HG02588 (cell line): ENCODE data around the gene SNX17.

Experiments
- ATAC-seq: cut with Tn5 transposase; IDR thresholded peaks from one replicate; pipeline ENCODE4 v1.9.1; 2021; ENCODE audit warnings: mild to moderate bottlenecking, moderate library complexity; ENCODE audit not compliant: unreplicated experiment

The SNX17 gene

DNA sequence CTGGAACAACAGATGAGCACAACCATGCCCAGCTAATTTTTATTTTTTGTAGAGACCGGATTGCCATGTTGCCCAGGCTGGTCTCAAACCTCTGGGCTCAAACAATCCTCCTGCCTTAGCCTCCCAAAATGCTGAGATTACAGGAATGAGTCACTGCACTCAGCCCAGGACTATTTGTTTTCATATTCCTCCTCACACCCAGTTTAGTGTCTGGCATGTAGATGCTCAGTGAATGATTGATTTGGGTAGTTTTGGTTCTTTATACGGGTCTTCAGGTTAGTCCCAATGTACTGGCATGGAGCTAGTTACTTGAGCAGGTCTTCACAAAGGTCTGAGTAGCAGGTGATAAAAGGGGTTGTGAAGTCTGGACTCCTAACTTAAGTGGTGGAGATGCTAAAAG, 6.5 kb upstream of the SNX17 start:
- ATAC-seq, result no peak

DNA sequence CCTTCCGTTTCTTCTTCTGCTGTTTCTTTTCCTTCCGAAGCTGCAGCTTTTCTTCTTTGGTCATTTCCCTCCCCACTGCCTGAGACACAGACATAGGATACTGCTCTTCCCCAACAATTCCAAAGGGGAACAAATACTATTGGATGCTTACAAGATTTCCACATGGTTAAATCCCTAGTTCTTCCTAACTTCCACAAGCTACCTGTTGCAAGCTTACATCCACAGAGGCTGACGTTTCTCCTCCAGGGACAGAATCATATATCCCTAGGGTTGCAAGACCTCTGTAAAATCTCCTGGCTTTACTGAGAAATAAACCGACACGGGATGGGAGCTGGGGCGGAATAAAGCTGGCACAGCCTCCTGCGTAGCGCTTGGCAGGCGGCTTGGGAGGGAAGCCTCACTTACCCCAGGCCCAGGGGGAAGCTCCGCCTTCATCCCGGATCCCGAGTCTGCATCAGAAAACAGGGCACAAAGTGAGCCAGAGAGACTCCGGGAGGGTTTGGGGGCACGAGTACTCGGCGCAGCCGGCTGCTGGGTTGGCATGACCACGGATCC, 868 bp upstream of the SNX17 start:
- ATAC-seq, result no peak

DNA sequence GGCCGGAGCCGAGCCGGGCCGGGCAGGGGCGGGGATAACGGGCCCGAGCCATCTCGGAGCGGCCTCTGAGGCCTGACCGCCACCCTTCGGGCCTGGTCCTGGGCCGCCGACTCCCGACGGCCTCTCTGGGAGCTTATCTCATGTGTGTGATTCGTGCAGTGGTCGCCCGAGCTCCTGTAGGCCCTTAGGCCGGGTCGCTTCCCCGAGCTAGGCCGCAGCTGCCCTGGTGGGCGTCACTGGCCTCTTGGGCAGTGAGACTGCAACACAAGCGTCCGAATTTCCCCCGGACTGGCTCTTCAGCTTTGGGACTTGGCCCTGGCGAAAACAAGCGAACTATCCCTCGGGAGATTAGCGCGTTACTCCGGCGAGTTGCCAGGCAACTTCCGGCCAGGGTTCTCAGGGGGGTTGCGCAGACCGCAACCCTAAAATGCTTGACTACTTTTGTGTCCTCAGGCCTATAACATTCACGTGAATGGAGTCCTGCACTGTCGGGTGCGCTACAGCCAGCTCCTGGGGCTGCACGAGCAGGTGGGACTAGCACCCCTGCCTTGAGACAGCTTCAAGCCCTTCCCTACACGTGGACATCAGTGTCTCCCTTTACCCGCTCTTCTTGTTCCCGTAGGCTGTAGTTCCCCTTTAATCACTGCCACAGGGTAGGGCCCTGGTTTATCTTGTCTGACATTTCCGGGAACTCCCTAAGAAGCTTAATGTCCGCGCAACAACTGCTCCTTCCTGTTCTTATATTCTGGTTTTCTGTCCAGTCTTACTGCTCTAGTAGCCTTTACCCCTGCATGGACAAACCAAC, 602 bp downstream of the SNX17 start:
- peak; percentile 33 for ATAC-seq

DNA sequence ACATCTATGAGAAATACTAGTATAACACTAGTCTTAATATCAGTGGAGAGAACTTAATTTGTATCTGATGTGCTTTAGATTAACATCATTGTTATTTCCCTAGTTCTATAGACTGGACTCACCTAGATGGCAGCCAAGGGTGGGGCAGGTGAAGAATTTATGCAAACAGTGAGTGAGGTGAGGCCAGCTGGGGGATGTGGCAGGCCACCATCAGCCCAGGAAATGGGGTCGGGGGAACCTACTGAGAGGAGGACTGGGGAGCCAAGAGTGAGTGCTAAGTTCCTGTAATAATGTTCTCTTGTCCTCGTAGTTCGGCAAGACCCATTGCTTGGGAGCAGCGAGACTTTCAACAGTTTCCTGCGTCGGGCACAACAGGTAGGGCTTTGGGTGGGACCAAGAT, 2.5 kb downstream of the SNX17 start:
- ATAC-seq, result no peak

DNA sequence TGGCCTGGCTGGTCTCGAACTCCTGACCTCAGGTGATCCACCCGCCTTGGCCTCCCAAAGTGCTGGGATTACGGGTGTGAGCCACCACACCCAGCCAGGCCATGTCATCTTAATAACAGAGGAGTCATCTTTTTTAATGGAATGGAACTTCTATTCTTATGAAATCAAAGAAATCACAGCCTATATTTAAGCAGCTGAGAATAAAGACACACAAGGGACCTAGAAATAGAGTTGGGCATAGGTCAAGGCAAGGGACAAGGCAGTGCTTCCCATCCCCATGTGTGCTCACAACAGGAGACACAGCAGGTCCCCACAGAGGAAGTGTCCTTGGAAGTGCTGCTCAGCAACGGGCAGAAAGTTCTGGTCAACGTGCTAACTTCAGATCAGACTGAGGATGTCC, 3.2 kb downstream of the SNX17 start:
- ATAC-seq, result no peak

DNA sequence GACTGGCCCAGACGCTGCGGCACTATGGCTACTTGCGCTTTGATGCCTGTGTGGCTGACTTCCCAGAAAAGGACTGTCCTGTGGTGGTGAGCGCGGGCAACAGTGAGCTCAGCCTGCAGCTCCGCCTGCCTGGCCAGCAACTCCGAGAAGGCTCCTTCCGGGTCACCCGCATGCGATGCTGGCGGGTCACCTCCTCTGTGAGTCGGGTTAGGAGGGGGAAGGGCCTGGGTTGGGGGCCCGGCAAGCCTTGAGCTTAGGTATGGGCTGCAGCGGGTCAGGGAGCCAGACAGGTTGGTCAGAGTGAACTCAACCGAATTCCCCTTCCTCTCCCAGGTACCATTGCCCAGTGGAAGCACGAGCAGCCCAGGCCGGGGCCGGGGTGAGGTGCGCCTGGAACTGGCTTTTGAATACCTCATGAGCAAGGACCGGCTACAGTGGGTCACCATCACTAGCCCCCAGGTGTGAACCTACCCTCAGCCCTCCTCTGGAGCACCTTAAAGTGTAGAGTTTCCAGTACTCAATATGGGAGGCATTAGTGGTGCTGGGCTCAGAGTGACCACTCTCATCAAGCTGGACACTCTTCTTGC, 5.2 kb downstream of the SNX17 start:
- ATAC-seq, result no peak

DNA sequence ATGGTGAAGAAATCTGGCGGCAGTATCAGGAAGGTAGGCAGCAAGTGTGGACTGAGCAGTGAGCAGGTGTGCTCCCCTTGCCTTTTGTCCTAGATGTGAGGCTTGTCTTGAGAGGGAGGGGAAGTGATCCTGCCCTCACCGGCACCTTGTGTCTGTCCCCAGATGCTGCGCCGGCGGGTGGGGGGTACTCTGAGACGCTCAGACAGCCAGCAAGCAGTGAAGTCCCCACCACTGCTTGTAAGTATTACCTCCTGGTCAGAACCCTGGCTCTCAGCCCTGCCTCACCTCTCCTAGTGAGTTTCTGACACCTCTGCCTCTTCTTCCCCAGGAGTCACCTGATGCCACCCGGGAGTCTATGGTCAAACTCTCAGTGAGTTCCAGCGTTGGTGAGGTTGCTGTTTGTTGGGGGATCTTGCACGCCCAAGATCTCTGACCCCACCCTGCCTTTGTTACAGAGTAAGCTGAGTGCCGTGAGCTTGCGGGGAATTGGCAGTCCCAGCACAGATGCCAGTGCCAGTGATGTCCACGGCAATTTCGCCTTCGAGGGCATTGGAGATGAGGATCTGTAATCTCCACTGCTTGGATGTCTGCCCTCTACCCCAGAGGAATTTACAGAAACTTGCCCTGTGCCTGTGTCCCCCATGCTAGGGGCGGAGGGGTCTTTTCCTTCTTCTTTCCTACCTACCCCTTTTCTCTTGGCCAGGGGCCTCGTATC, 5.9 kb downstream of the SNX17 start:
- ATAC-seq, result no peak

DNA sequence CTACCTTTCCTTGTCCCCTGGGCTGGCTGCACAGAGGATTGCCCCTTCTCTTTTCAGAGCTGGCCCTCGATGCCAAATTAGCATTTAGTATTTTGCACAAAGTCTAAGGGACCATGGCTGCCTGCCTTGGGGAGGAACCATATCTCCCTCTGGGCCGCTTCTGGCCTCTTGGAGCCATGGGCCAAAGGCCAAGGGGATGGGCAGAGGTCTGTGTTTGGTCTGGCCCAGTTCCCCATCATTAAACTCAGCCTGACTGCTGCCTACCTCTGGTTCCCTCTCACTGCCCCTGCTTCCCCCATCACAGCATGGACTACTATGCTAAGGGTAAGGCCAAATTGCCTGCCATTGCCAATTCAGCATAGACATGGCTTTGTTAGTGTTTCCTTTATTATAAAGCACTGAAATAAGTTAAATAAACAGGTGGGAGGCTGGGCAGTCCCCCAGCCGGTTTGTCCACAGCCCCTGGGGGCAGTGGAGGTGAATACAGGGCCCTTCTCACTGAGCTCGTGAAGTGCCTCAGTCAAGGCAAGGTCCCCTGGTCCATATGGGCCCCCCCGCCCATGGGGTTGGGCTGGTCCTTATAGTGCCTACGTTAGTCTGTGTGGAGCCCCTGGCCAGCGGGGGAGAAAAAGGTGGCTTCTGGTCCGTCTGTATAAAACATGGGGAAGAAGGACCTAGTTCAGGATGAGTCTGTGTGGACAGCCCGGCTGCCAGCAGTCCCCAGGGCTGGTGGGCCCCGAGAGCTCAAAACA, 6.6 kb downstream of the SNX17 start:
- no peak for ATAC-seq

DNA sequence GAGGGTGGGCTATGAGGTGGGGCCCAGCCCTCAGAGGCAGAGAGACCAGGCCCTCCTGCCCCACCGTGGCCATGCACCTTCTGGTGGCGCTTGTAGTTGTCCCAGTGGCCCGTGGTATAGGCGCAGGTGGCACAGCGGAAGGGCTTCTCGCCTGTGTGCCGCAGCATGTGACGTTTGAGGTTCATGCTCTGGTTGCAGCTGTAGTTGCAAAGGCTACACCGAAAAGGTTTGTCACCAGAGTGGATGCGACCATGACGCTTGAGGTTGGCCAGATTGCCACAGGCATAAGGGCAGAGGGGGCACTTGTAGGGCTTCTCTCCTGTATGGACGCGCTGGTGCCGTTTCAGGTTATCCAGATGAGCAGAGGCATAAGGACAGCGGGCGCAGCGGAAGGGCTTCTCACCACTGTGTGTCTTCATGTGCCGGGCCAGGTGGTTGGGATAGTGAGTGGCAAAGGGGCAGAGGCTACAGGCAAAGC, 7.2 kb downstream of the SNX17 start:
- ATAC-seq, result no peak

DNA sequence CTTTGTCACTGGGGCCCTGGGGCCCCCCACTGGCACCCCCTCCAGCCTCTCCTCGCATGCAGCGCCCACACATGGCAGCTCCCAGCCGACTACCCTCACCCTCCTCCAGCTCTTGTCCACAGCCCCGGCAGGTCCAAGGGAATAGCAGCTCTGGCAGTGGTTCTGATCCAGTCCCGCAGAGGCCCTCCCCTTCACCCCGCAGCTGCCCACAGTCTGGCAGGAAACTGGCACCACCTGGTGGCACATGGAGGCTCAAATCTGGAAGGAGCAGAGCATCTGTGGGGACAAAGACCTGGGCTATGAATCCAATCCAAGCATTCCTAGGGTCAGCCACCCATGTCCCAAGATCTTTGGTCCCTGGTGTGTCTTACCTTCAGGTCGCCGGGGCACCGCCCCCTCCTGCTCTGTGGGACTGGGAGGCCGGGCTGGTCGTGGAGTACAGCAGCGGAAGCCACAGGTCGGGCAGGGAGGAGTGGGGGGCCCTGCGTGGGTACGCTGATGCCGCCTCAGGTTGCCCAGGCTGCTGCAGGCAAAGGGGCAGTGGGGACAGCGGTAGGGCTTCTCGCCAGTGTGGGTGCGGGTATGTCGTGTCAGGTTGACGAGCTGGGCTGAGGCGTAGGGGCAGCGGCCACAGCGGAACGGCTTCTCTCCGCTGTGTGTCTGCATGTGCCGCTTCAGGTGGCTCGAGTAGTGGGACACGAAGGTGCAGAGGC, 7.8 kb downstream of the SNX17 start:
- no peak for ATAC-seq

DNA sequence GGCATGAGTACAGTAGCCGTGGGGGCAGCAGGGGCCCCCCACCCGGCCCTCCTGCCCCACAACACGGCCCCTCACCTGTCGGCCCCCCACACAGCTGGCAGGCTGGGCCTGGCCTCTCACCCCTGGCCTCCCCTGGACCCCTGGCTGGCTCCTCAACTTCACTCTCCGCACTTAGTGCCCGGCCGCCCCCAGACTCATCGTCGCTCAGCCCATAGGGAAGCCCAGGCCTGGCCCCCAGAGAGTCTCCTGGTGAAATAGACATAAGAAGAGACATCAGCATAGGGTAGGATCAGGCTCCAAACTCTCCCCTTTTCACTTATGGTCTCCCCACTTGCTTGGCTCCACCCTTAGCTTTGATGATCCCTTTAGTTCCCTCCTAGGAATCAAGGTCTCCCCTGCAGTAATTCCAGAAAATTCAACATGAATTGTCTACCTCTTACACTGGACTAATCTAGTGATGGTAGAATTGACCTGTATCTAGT, 8.4 kb downstream of the SNX17 start:
- ATAC-seq, result no peak

DNA sequence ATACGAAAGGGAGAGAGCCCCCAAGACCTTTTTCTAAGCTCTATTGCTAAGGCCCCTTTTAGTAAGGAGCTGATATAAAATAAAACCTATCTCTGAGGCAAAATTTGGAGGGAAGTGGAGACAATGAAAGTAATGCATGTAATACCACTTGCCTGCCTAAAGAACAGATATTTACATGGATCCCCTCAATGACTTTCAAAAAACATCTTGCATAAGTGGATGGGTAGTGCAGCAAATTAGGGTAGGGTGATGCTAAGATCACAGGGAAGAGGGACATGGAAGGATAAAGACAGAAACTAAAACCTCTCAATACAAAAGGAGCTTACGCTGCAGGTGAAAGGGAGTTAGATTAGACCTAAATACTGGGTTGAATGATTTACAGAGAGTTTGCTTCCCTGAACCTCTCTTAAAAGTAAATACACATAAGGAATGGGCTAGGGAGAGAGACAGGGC, 9.0 kb downstream of the SNX17 start:
- ATAC-seq, result no peak

DNA sequence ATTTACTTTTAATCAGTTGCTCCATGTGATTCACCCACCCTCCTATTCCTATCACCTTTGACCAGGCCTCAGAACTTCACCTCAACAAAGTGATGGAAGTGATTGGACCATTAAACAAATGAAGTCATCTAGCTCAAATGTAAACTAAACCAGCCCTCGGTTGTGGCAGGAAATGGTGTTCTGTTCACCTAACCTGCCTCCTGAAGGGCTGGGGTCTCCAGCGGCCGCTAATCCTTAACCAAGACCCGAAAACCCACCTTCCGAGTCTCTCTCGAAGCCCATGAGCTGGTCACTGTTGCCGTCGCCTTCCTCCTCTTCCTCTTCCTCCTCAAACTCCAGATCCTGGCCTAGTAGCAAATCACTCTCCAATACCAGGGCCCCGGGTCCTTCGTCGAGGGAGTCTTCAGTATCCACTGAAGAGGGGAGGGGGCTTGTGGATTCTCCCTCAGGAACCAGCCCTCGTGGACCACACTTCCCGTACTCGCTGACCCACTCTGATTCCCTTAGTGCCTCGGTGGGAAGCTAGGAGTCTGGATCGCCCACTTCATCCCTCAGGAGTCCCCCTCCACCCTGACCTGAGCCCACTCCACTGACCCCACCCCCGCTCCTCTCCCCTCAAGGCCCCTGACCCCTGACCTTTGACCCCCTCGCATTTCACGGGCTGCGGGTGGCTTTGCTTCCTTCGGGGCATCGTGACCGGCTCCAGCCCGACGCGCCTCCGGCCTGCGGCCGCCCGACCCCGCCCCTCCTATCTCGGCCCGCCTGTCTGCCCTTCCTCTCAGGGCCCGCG, 9.6 kb downstream of the SNX17 start:
- no peak for ATAC-seq

DNA sequence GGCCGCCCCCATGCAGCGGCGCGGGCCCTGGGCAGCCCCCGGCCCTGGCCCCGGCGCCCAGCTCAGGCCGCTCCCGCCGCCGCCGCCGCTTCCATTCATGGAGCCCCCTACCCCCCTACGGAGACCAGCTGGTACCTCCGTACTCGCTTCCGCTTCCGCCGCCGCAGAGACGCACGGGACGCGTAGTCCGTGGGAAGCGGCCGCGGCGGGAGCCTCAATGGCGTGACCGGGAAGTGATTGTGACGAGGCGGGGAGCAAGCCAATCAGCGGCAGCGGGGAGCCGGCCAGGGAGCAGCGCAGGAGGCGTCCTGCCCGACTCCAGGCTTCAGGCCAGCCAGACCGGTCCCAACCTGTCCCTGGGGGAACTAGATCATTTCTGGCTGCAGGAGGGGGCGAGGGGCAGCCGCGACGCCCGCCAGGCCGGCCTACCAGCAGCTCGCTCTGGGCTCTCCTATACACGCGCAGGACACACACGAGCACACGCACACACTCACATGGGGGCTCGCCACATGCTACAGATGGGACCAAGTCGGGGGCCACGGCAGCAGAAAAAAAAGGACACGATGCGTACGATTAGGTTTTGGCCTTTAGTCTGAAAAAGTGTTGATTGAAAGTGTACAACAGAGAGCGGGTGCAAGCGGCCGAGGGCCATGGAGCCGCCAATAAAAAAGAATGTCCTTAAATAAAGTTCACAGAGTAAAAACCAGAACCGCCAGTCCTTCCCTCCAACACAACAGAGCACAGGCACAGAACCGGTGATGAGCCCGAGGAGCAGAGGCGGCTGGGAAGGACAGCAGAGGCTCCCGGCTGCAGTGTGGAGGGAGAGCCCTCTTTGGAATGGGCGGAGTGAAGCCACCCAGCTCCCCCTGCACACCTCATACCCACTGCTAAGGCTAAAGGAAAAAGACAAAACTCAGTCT, 10.5 kb downstream of the SNX17 start, which contains the start of gene ZNF513:
TSS of gene ZNF513 (minus strand) at position 109 of the 920 bp plus-strand sequence. CDS start 208 bp downstream, outside the sequence.
- peak; percentile 78 for ATAC-seq

DNA sequence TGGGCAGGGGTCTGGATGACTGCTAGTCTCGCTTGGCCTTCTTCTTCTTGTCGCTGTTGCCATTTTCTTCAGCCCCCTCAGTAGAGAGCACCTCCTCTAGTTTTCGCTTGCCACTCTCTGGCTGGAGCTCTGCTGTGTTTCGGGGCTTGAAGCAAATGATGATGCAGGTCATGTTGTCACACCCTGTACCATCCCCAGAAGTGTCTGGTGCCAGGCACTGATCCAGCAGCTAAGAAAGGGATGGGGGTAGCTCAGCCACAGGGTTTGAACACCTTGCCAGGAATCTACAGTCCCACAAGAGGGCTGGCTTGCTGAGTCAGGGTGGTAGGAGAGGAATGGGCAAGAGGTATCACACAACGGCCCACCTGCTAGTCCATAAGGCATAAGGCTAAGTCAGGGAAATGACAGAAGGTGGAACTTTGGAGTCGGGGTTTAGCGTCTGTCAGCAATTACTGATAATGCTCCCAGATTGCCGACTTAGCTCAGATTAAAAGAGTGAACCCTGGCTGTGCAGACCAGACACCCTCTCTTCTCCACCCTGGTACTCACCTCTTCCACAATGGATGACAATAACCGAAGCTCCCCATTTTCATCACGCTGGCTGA, 11.3 kb downstream of the SNX17 start:
- no peak for ATAC-seq

DNA sequence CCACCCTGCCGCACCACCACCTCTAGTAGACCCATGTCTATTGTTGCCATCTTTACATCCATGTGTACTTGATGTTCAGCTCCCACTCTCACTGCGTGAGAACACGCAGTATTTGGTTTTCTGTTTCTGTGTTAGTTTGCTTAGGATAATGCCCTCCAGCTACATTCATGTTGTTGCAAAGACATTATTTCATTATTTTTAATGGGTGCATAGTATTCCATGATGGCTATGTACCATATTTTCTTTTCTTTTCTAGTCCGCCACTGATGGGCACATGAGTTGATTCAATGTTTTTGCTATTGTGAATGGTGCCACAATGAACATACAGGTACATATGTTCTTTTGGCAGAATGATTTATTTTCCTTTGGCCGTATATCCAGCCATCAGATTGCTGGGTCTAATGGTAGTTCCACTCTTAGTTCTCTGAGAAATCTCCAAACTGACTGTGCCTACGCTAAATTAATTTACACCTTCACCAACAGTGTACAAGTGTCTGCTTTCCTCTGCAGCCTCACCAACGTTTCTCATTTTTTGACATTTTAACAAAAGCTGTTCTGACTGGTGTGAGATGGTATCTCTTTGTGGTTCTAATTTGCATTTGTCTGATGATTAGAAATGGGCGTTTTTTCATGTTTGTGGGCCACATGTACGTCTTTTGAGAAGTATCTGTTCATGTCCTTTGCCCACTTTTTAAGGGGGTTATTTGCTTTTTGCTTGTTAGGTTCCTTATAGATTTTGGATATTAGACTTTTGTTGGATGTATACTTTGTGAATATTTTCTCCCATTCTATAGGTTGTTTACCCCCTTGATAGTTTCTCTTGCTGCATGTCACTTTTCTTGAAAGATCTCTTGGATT, 20.6 kb downstream of the SNX17 start:
- no peak for ATAC-seq

DNA sequence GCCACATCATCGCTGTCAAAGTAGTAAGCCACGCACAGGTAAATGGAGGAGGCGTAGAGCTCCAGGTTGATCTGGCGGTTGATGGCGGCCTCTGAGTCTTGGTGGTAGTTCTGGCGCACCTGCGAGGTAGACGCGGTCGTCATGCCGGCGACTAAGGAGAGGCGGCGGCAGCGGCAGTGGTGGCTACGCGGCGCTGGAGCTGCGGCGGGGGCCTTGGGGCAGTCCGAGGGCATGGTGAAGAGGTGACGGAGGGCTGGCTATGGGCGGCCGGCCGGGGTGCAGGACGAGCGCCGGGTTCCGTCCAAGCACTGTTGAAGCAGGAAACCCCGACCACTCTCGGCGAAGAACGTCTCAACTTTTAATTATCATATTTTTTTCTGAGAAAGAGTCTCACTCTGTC, 22.8 kb downstream of the SNX17 start:
- no peak for ATAC-seq
